Ovary (tissue), 9 donors: ENCODE measurements around the gene ADAM30. TPM values are rescaled to one million over a fixed set of nuclear protein-coding genes. Genes with fewer than 3 reads are reported as not detected.

ENCODE experiments used
- DNase-seq, 5 donors: peaks; one replicate each; pipeline ENCODE4 v3.0.0-alpha.2; 2019 to 2020
- H3K27ac ChIP-seq, 2 donors: fragments of 200-600 bp; one replicate each; pipeline versions ENCODE4 v1.5.1 to v1.8.0; 2019 to 2022
- H3K27me3 ChIP-seq: fragments of 200-600 bp; one replicate; pipeline ENCODE4 v1.8.0; 2022
- H3K36me3 ChIP-seq: fragments of 200-600 bp; sonication (generic); one replicate; pipeline ENCODE4 v1.5.1; 2019
- H3K4me1 ChIP-seq: one replicate; pipeline ENCODE4 v1.8.1; 2013; ENCODE audit warnings: mild to moderate bottlenecking, moderate library complexity; ENCODE audit not compliant: insufficient read depth
- H3K4me3 ChIP-seq: fragments of 200-600 bp; sonication (generic); one replicate; pipeline ENCODE4 v1.5.1; 2017
- H3K9me3 ChIP-seq, 2 donors: fragments of 200-600 bp in 1 of 2; sonication (generic) in 1 of 2; one replicate each; pipeline versions ENCODE4 v1.5.1 to v1.8.1; 2013 to 2019; ENCODE audit warnings: mild to moderate bottlenecking in 1 of 2, moderate library complexity in 1 of 2
- EP300 ChIP-seq: sonication (generic); formaldehyde crosslinking; IDR thresholded peaks from one replicate; pipeline ENCODE4 v1.6.1; 2017; ENCODE audit warnings: antibody characterized with exemption
- POLR2A ChIP-seq: fragments of 450-650 bp; IDR thresholded peaks from one replicate; pipeline ENCODE4 v1.6.1; 2017; ENCODE audit warnings: antibody characterized with exemption, mild to moderate bottlenecking, moderate library complexity
- WGBS, 3 donors: extraction: QIAGEN DNeasy Blood & Tissue Kit in 1 of 3; methylation state at CpG; one replicate each; pipeline versions ENCODE4 v1.1.5 to v1.1.7; 2013 to 2017; 5-methylcytosine and 5-hydroxymethylcytosine counted together
- intact Hi-C, 4 donors: fragments of 100-400 bp; cut with DNase I; formaldehyde crosslinking; loops; one replicate each; pipeline versions ENCODE4 v1.11.0 to v1.15.1; 2022 to 2023
- polyA plus RNA-seq, 2 donors: library from polyadenylated mRNA; stranded (reverse); fragments of 200-250 nt in 1 of 2; fragments of 350-450 nt in 1 of 2; fragmentation: Illumina TruSeq in 1 of 2; extraction: RNeasy Lipid Tissue Mini Kit (QIAGEN cat#74804) in 1 of 2; gene quantifications; one replicate each; pipeline ENCODE4 v1.2.3, GENCODE V29; 2013 to 2014
- total RNA-seq, 7 donors: library from RNA; depleted of rRNA in 2 of 7; stranded (reverse); fragments of >200 nt in 2 of 7; fragmentation: NEBNext Ultra II Directional in 3 of 7; extraction: Animal tissue kit (Norgen Biotek cat#: 25700) in 3 of 7; gene quantifications; one replicate each; pipeline versions ENCODE4 v1.1.0 to v1.2.4, GENCODE V29; 2016 to 2023
- TF ChIP-seq, protein P1 (sequence below), 3 donors: fragments of 450-650 bp in 2 of 3; fragments of 200-600 bp in 1 of 3; IDR thresholded peaks; one replicate each; pipeline versions ENCODE4 v1.5.1 to v1.8.0; 2016 to 2022; ENCODE audit warnings: antibody characterized with exemption in 3 of 3, mild to moderate bottlenecking in 1 of 3
- donor health status: DM: no; HTN: no; CAD: no; lungs with moderate emphysema.
- donor health status: DM: no; HTN: no; CAD: no.
- donor health status: Bipolar disorder and iron deficiency.
- donor health status: DM: yes; HTN: yes; CAD: no.
- donor health status: DM: no; HTN: no; CAD: no.
- donor health status: DM: yes; HTN: yes; CAD: no.

The ADAM30 gene
- total and polyA plus RNA-seq, 9 donors = not detected

DNA sequence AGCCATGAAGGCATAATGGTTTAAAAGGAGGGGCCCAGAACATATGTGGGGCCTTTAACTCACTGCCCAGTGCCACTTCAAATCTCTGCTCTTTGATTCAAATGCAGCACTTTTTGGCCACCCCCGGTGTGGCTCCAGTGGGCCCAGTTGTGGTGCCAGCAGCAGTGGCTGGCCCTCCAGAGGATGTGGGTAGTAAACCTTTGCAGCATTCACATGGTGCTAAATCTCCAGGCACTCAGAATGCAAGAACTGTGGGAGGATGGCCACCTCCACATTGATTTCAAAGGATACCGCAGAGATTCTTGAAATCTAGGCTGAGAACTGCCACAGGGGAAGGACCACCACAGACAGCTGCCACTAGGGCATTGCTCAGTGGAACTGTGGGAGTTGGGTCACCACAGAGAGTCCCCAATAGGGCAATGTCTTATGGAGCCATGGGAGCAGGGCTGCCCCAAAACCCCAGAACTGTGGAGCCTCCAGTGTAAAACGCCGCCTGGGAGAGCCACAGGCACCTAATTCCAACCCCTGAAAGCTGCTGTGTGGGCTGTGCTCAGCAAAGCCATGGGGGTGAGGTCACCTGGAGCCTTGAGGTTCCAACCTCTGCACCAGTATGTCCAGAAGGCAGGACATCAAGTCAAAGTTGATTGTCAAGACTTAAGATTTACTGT is 6.6 kb upstream of the ADAM30 start:
- intact Hi-C loops = no loop called here
- 86 to 90% (median 90%) methylated on average over 4 of the region's 4 CpGs for WGBS, 3 donors

DNA sequence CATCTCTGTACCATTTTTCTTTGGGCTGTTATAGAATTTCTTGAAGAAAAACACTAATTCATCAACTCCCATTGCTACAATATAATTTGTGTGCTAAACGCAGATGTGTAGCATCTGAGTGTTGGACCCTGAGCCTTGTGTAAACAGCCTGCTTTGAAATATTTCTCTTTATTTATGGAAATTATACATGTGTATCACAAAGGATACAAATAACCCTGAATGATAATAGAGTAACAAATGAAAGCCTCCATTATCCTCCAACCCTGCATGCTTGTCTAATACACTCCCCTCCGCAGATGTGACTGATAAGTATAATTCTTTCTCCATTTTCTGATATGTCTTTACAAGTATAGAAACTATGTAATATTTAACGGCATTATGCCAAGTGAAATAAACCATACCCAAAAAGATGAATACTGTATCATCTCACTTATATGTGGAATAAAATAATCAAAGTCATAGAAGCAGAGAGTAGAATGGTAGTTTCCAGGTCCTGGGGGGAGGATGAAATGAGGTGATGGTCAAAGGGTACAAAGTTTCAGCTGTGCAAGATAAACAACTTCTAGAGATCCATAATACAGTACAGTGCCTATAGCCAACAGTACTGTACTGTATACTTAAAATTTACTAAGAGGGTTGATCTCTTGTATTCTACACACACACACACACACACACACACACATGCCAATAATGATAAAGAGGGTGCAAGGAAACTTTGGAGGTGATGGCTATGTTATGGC is 2.8 kb upstream of the ADAM30 start:
- H3K4me3 ChIP-seq = no peak overlapping the region
- no peak overlapping the region for H3K27ac ChIP-seq
- 87 to 93% (median 92%) methylated on average over 3 of the region's 3 CpGs for WGBS, 3 donors
- intact Hi-C loops = no loop called here
- TF ChIP-seq, protein P1, sequence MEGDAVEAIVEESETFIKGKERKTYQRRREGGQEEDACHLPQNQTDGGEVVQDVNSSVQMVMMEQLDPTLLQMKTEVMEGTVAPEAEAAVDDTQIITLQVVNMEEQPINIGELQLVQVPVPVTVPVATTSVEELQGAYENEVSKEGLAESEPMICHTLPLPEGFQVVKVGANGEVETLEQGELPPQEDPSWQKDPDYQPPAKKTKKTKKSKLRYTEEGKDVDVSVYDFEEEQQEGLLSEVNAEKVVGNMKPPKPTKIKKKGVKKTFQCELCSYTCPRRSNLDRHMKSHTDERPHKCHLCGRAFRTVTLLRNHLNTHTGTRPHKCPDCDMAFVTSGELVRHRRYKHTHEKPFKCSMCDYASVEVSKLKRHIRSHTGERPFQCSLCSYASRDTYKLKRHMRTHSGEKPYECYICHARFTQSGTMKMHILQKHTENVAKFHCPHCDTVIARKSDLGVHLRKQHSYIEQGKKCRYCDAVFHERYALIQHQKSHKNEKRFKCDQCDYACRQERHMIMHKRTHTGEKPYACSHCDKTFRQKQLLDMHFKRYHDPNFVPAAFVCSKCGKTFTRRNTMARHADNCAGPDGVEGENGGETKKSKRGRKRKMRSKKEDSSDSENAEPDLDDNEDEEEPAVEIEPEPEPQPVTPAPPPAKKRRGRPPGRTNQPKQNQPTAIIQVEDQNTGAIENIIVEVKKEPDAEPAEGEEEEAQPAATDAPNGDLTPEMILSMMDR (IDR thresholded peaks at IDR 0.05) = no peak
- TF ChIP-seq POLR2A (no peak), EP300 (no peak)
- H3K36me3 ChIP-seq = no peaks in the 10 kb centered on the region
- DNase-seq = no peak
- H3K9me3 ChIP-seq = no peaks in the 10 kb centered on the region
- H3K4me1 ChIP-seq = no peaks in the 10 kb centered on the region
- no peaks in the 10 kb centered on the region for H3K27me3 ChIP-seq

More for the DNA sequence above, 6.6 kb upstream of the ADAM30 start:
- H3K36me3 ChIP-seq = no peaks in the 10 kb centered on the region
- no peak overlapping the region for H3K4me3 ChIP-seq
- no peaks in the 10 kb centered on the region for H3K27me3 ChIP-seq
- no peaks in the 10 kb centered on the region for H3K9me3 ChIP-seq
- TF ChIP-seq, protein P1 (IDR thresholded peaks at IDR 0.05) = no peak
- TF ChIP-seq EP300 (no peak), POLR2A (no peak)
- H3K4me1 ChIP-seq = no peaks in the 10 kb centered on the region
- no peak overlapping the region for H3K27ac ChIP-seq
- no peak for DNase-seq

GRCh38 chr1:119898530-119898929 is 2.2 kb upstream of the ADAM30 start:
- H3K9me3 ChIP-seq = no peaks in the 10 kb centered on the region
- H3K36me3 ChIP-seq = no peaks in the 10 kb centered on the region
- WGBS, 3 donors = 77 to 86% (median 80%) methylated on average over 2 of the region's 2 CpGs
- H3K27me3 ChIP-seq = no peaks in the 10 kb centered on the region
- TF ChIP-seq EP300 (no peak), POLR2A (no peak)
- TF ChIP-seq, protein P1 (IDR thresholded peaks at IDR 0.05) = no peak
- DNase-seq = no peak
- intact Hi-C loops = no loop called here
- no peak overlapping the region for H3K4me3 ChIP-seq
- H3K27ac ChIP-seq = no peak overlapping the region
- H3K4me1 ChIP-seq = no peaks in the 10 kb centered on the region

- Histone ChIP-seq H3K27me3 (no peaks in the 10 kb centered on the region), H3K4me1 (no peaks in the 10 kb centered on the region), H3K36me3 (no peaks in the 10 kb centered on the region), H3K9me3 (no peaks in the 10 kb centered on the region), H3K27ac (no peak overlapping the region), H3K4me3 (no peak overlapping the region)
- intact Hi-C loops = no loop called here
- no peak for DNase-seq
- WGBS, 3 donors = 83 to 89% (median 83%) methylated on average over 4 of the region's 4 CpGs
- TF ChIP-seq POLR2A = no peak
- no peak for TF ChIP-seq EP300
- TF ChIP-seq, protein P1 (IDR thresholded peaks at IDR 0.05) = no peak
These were observed 1.2 kb downstream of the ADAM30 start for GRCh38 chr1:119895102-119895501.
